Measurements from ENCODE around the gene LAIR2.

- no peak for TF ChIP-seq CTCF (IDR thresholded peaks at IDR 0.05)
- no peak for TF ChIP-seq ZFX (IDR thresholded peaks at IDR 0.05; ENCODE audit: borderline replicate concordance)
These were observed 5.2 kb downstream of the LAIR2 start for GRCh38 chr19:54507824-54508223.

All from 22Rv1 (cell line).